GM21717 (cell line): ENCODE measurements around the gene CHN2.

Experiments
- ATAC-seq: cut with Tn5 transposase; IDR thresholded peaks from one replicate; pipeline ENCODE4 v1.9.1; 2021; ENCODE audit warnings: mild to moderate bottlenecking, moderate library complexity; ENCODE audit not compliant: unreplicated experiment

Gene CHN2

GRCh38 chr7:29217113-29217512, 22.5 kb downstream of the CHN2 start:
- no peak for ATAC-seq

- no peak for ATAC-seq
Measured at GRCh38 chr7:29224726-29225125, 30.2 kb downstream of the CHN2 start.

GRCh38 chr7:29228289-29229011, 33.9 kb downstream of the CHN2 start:
- no peak for ATAC-seq

GRCh38 chr7:29229066-29229465, 34.5 kb downstream of the CHN2 start:
- no peak for ATAC-seq

GRCh38 chr7:29229946-29230345, 35.4 kb downstream of the CHN2 start:
- no peak for ATAC-seq

- ATAC-seq: no peak
Measured at GRCh38 chr7:29230871-29231345, 36.3 kb downstream of the CHN2 start.

GRCh38 chr7:29231671-29232232, 37.2 kb downstream of the CHN2 start:
- ATAC-seq: no peak

GRCh38 chr7:29234438-29234837, 39.9 kb downstream of the CHN2 start:
- ATAC-seq: no peak

GRCh38 chr7:29236071-29236580, 41.6 kb downstream of the CHN2 start:
- no peak for ATAC-seq

GRCh38 chr7:29236649-29237048, 42.1 kb downstream of the CHN2 start:
- no peak for ATAC-seq

GRCh38 chr7:29237489-29237888, 42.9 kb downstream of the CHN2 start:
- ATAC-seq: no peak

- ATAC-seq: no peak
Measured at GRCh38 chr7:29239638-29240037, 45.1 kb downstream of the CHN2 start.

- no peak for ATAC-seq
Measured at GRCh38 chr7:29242265-29242664, 47.7 kb downstream of the CHN2 start.

- no peak for ATAC-seq
Measured at GRCh38 chr7:29243910-29244655, 49.5 kb downstream of the CHN2 start.

- ATAC-seq: no peak
Measured at GRCh38 chr7:29247224-29247962, 52.8 kb downstream of the CHN2 start.

- ATAC-seq: no peak
Measured at GRCh38 chr7:29247963-29248236, 53.3 kb downstream of the CHN2 start.

GRCh38 chr7:29248713-29249382, 54.3 kb downstream of the CHN2 start:
- no peak for ATAC-seq

GRCh38 chr7:29249383-29249750, 54.8 kb downstream of the CHN2 start:
- no peak for ATAC-seq

- no peak for ATAC-seq
Measured at GRCh38 chr7:29249860-29250259, 55.3 kb downstream of the CHN2 start.

GRCh38 chr7:29253225-29253624, 58.6 kb downstream of the CHN2 start:
- no peak for ATAC-seq

- ATAC-seq: no peak
Measured at GRCh38 chr7:29254591-29254990, 60.0 kb downstream of the CHN2 start.
